GM18498 (cell line): Measurements from ENCODE around the gene S100B.

Source experiments
- ATAC-seq: cut with Tn5 transposase; IDR thresholded peaks from one replicate; pipeline ENCODE4 v1.9.1; 2021; ENCODE audit warnings: mild to moderate bottlenecking, moderate library complexity; ENCODE audit not compliant: unreplicated experiment

Gene S100B

DNA sequence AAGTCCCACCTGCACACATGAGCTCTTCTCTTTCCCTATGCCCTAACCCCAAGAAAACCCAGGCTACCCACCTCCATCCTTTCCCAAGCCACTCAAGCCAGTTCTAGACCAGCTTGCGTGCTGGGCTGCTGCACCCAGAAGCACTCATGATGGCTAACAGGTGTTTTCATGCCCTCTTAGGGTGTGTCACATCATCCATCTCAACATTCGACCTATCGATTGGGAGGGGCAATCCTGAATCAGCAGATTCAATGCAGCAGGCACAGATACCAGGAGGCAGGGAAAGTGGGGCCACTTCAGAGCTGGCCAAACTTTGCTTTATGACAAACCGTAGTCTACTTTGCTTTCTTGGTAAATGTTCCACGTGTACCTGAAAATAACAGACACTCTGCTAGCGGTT is 24.0 kb upstream of the S100B start:
- no peak for ATAC-seq

DNA sequence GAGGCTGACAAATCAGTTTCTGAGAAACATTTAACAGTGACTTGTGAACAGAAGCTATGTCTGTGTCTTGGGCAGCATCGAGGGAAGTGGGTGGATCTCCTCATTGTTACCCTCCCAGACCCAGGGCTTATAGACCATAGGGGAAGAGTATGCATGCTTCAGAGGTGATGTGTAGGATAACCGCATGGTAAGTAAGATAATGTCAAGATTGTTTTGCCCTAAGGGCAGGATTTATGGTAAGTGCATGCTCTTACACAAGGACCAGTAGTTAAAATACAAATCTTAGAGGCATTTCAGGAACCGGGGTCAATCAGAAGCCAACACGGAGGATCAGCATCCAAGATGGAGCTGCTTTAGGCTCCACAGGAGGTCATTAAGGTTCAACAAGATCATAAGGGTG is 22.8 kb upstream of the S100B start:
- no peak for ATAC-seq

DNA sequence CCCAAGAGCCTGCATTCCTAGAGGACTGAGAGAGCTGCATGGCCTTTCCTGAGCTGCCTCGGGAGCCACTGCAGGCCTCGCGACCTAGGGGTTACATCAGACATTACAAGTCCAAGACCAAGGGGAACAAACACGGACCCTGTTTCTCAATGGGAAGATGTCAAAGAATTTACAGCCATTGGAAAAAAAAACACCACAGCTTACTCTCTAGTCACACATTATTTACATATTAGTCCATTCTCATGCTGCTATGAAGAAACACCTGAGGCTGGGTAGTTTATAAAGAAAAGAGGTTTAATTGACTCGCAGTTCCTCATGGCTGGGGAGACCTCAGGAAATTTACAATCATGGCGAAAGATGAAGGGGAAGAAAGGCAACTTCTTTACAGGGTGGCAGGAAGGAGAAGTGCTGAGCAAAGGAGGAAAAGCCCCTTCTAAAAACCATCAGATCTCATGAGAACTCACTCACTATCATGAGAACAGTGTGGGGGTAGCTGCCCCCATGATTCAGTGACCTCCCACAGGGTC is 22.2 kb upstream of the S100B start:
- no peak for ATAC-seq

DNA sequence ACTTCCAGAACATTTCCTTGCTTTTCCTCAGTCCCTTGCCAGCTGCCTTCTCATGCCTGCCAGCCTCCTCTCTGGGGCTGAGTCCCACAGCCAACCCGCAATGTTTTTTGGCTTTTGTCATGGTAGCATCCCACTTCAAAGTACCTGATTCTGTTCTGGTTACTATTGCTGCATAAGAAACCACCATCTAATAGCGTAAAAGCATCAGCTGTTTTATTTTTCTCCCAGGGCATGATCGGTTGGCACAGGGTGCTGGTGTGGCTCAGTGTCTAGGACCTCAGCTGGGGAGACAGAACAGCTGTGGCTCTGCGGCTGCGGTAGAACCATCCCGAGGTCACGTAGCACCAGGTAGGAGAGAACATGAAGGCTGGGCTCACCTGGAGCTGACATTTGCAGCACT is 21.7 kb upstream of the S100B start:
- no peak for ATAC-seq

DNA sequence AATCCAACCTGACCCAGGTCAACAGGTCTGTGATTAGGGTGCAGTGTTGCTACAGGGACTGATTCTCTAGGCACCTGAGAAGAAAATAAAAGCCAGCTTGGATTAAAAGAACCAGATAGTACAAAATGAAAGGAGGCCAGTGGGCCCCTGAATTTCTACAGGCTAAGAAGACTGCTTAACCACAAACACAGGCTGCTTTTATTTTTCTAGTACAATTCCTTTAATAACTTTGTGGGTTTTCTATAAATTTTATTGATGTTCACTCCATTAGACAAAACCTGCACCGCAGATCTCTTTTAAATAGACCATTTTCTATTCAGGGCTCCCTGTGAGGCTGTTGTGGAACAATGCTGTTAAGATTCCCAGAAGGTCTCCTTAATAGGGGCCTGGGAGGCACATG is 20.9 kb upstream of the S100B start:
- ATAC-seq = no peak

DNA sequence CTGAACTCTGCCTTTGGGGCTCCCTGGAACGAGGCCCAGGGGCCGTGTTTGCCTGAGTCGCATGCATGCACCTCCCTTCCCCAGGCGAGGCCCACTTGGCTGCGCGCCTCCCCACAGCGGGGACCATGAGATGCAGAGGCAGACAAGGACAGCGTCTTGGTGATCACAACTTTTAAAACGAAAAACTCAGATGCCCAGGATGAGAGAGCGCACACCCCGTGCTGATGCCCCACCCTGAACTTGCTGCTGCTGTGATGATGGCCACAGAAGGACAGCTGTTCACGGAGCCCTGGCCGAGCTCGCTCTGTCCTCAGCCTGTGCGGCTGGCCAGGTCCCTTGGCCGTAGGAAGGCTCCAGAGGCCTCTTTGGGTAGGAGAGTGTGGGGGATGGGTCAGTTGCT is 19.2 kb upstream of the S100B start:
- no peak for ATAC-seq

DNA sequence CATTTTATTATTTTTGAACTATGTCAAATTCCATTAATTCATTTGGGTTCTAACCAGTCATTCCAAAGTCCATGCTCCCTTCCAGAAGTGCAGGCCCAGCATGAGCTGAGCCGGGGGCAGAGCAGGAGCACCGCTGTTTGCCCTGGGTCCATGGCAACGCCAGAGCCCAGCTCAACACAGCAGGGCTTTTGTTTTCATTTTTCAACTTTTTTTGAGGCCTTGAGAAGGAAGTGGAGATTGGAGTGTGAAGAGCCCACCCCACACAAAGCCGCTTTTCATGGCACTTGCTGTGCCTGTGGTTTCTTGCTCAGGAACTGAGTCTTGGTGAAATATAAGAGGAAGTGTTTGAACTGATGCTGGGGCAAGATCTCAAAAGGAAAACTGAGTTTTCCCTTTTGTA is 17.3 kb upstream of the S100B start:
- no peak for ATAC-seq

DNA sequence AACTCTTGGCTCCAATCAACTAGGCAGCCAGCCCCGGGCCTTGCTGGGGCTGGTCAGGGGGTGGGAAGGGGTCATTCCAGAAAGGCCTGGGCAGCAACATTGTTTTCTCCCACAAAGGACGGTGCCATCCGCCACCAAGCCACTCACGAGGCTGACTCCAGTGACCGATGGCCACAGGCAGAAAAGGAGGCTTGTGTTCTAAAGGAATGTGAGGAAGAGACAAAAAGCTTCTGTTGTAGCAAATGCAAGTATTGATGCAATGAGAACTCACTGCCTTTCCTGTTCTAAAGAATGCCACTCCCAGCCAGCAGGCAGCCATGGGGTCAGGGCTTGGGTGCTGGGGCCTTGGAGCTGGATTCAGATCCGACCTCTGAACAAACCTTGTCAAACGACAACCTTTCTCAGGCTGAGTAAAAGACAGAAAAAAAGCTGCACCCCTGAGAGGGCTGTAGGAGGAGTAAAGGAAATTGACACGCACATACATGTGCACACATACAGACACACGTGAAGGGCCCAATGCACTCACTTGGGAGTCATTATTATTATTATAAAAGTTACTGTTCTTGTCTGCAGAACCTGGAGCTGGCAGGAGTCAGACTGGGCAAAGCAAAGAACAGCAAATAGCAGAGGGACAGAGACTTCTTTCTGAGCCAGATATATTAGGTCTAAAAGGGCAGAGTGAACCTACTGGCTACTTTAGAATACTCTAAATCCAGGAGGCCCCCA is 16.7 kb upstream of the S100B start:
- no peak for ATAC-seq

DNA sequence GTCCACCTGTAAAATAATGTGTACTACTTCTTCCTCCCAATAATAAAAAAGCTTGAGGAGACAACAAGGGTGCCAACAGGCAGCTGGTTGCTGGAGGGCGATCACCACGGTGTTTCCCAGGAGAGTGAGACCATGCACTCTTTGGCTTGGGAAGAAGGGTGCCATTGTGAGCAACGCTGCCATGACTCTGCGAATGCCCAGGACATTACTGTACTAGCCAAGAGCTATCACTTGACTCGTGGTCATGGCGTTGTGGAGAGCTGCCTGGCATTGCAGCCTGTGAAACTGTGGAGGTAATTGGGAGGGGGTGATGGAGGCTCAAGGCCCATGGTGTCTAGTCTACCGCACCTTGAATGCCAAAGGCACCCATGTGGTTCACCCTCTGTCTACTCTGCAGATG is 16.0 kb upstream of the S100B start:
- ATAC-seq = no peak

DNA sequence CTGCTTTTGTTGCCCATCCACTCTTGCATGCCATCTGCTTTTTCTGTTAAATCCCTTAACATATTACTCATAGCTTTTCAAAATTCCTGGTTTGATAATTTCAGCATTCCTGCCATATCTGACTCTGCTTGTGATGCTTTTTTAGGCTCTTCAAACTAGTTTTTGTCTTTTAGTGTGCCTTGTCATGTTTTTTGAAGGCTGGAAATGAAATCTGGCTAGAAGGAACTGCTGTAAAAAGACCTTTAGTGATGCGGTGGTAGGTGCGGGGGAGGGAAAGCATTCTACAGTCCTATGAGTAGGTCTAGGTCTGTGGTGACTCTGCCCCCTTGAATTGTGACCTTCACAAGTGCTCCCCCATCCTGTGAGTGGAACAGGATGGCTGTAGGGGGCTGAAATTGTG is 15.0 kb upstream of the S100B start:
- no peak for ATAC-seq

DNA sequence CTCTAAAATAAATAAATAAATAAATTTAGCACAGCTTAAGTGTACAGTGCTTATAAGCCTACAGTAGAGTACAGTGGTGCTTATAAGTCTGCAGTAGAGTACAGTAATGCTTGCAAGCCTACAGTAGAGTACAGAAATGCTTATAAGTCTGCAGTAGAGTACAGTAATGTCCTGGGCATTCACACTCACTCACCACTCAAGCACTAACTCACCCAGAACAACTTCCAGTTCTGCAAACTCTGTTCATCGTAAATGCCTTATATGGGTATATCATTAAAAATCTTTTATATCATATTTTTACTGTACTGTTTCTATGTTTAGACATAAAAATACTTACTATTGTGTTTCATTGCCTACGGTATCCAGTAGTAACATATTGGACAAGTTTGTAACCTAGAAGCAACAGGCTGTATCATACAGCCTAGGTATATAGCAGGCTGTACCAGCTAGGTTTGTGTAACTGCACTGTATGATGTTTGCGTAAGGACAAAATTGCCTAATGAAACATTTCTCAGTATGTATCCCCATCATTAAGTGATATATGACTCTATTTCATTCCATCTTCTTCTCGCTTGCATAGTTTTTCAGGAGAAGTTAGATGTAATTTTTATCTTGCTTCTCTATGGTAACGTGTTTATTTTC is 14.0 kb upstream of the S100B start:
- ATAC-seq = no peak

DNA sequence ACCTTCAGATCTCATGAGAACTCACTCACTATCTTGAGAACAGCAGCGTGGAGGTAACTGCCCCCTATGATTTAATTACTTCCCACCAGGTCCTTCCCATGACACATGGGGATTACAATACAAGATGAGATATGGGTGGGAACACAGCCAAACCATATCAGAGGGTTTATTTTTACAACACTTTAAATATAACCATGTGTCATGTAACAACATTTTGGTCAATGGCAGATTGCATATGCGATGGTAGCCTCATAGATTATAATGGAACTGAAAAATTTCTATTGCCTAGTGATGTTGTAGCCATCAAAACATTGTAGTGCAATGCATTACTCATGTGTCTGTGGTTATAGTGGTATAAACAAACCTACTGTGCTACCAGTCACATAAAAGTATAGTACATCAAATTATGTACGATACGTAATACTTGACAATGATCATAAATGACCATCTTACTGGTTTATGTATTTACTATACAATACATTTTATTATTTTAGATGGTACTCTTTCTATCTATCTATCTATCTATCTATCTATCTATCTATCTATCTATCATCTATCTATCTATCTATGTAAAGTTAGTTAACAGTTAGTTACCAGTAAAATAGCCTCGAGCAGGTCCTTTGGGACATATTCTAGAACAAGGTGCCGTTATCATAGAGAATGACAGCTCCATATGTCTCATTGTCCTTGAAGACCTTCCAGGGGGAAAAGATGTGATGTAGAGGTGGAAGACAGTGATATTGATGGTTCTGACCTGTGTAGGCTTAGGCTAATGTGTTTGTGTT is 12.6 kb upstream of the S100B start:
- ATAC-seq = no peak

DNA sequence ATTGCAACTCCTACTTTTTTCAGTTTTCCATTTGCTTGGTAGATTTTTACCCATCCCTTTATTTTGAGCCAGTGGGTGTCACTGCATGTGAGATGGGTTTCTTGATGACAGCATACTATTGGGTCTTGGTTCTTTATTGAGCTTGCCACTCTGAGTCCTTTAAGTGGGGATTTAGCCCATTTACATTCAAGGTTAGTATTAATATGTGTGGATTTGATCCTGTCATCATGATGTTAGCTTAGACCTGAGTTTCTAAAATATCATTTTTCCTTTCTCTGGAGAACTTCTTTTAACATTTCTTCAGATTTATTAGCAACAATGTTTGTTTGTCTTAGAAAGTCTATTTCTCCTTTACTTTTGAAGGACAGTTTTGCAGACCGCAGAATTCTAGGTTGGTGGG is 11.8 kb upstream of the S100B start:
- no peak for ATAC-seq

DNA sequence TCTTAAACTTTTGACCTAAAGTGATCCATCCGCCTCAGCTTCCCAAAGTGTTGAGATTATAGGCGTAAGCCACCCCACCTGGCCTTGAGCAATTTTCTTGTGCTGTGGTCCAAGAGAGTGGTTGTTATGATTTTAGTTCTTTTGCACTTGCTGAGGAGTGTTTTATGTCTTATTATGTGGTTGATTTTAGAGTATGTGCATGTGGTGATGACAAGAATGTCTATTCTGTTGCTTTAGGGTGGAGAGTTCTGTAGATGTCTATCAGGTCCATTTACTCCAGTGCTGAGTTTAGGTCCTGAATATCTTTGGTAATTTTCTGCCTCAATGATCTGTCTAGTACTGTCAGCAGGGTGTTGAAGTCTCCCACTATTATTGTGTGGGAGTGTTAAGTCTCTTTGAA is 11.2 kb upstream of the S100B start:
- ATAC-seq = no peak

DNA sequence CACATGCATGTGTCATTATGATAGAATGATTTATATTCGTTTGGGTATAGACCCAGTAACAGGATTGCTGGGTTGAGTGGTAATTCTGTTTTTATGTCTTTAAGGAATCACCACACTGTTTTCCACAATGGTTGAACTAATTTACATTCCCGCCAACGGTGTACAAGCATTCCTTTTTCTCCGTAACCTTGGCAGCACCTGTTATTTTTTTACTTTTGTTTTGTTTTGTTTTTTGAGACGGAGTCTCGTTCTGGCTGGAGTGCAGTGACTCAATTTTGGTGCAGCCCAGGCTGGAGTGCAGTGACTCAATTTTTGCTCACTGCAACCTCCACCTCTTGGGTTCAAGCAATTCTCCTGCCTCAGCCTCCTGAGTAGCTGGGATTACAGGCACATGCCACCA is 8.5 kb upstream of the S100B start:
- ATAC-seq = no peak

DNA sequence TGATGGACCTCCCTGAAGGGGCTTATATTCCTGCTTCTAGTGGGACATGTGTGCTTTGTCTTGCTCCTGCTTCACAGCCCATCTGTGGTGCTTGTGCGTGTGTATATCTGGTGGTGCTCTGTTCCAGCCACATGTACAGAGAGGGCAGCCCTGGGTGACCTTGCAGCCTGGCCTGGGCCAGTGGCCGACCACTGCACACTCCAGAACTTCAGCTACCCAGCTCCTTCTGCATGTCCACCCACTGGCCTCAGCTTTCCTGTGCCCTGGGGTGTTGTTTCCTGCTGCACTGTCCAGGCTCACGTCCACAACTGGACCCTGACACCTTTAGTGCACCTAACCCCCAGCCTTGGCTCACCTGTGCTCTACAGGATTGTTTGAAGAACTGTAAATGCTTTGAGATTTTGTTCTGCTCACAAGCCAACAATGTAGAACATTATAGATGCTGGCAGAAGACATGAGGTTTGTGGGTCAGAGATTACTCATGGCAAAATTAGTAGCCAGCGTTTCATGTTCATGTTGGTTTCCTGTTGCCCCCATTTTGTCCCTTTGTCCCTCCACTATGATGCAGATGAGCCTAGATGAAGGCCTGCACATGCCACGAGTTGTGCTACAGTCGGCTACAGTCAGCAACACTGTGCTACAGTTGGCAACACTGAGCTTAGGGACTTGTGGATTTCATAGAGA is 5.3 kb upstream of the S100B start:
- ATAC-seq = no peak

DNA sequence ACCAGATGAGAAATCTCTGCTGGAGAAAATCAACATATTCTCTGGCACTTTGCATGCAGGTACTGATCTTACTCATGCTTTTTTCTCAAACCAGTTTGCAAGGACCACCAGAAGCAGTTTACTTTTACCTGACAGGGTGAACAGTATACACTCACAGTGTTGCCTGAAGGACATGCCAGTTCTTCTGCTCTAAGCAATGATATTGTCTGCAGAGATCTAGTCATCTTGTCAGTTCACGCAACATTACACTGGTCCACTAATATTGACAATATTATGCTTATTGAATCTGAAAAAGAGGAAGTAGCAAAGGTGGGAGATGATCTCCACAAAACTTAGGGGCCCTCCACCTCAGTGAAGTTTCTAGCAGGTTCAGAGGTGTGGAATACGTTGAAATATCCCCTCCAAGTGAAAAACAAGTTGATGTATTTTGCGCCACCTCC is 3.8 kb upstream of the S100B start:
- no peak for ATAC-seq

DNA sequence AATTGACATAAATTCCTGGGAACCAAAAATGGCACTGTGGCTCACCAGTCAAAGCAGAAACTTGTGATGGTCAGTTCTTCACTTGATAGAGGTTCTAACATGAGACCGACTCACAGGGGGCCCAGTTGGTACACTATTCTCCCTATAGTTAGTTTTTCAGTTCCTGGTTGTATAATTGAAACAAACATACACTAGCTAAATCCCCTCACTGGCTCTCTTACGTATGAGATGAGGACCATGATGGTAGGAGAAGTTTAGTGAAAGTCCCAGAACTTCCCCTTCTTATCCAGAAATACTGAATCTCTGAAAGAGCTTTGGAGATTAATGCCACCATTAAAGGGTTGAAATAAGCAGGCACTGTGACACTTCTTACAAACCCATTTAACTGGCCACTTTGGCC is 2.8 kb upstream of the S100B start:
- ATAC-seq = no peak

DNA sequence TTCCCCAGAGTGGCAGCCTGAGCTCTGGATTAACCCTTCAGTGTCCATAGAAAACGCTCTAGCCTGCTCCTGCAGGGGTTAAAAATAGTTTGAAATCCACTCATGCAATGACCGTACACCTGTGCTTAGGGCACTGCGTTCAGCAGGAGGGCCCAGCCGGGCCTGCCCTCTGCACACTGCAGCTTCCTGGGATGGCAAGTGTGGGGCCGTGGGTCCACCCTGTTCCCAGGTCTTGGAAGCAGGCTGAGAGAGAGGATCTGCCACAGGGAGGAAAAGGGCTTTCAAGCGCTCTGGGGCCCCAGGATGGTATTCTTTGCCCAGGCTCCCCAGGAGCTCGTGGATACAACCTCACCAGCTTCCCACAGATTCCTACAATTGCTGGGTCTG is 1.5 kb upstream of the S100B start:
- ATAC-seq = no peak

DNA sequence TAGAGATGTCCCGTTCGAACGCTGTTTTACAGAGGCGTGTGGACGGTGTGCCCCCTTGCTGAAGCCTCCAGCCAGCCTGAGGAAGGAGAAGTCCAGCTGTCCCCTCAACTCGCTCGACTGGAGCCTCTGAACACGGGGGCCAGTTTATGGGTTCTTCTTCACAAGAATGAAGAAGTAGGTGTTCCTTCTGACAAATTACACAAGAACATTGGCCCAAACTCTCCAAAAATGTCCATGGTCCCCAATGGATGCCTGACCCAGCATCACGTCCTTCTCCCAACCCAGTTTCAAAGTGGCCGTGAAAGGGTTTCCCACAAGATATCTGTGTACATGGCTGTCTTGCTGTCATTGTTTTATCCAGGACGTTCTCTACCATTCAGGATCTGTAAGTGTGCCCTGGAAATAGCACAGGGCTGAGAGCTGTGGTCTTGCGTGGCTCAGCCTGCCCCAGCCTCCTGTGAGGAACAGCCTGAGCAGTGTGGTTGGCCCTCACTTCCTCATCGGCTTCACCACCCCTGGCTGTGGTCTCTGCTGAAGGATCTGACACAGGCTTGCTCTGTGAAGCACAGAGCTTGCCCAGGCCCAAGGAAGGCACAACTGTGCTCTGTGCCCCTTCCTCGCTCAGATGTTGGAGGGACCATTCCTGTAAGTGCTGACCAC is 1.0 kb upstream of the S100B start:
- ATAC-seq = no peak
